ENCODE results near the gene GLYATL2. TPM values are rescaled to one million over a fixed set of nuclear protein-coding genes. Genes with fewer than 3 reads are reported as not detected.

GLYATL2 gene, protein sequence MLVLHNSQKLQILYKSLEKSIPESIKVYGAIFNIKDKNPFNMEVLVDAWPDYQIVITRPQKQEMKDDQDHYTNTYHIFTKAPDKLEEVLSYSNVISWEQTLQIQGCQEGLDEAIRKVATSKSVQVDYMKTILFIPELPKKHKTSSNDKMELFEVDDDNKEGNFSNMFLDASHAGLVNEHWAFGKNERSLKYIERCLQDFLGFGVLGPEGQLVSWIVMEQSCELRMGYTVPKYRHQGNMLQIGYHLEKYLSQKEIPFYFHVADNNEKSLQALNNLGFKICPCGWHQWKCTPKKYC
- total RNA-seq: not detected in 2 replicates

GRCh38 chr11:58844361-58845005, at the start of gene GLYATL2:
TSS of gene GLYATL2 (minus strand) at chr11:58844704. CDS start at chr11:58839612, 5,092 bp downstream.

Other genes with a start within 250 kb of the GLYATL2 start
- 0.73 and 1.9 TPM in 2 replicates for gene CNTF, start 222.0 kb downstream of the GLYATL2 start, total RNA-seq
- gene GLYAT, start 112.8 kb downstream of the GLYATL2 start, total RNA-seq: not detected in 2 replicates
- gene GLYATL1, start 94.8 kb upstream of the GLYATL2 start, total RNA-seq: not detected in 2 replicates
- gene GLYATL1B, start 241.6 kb upstream of the GLYATL2 start, total RNA-seq: not detected in 2 replicates